ENCODE measurements around the gene LDB3.

Gene LDB3

DNA sequence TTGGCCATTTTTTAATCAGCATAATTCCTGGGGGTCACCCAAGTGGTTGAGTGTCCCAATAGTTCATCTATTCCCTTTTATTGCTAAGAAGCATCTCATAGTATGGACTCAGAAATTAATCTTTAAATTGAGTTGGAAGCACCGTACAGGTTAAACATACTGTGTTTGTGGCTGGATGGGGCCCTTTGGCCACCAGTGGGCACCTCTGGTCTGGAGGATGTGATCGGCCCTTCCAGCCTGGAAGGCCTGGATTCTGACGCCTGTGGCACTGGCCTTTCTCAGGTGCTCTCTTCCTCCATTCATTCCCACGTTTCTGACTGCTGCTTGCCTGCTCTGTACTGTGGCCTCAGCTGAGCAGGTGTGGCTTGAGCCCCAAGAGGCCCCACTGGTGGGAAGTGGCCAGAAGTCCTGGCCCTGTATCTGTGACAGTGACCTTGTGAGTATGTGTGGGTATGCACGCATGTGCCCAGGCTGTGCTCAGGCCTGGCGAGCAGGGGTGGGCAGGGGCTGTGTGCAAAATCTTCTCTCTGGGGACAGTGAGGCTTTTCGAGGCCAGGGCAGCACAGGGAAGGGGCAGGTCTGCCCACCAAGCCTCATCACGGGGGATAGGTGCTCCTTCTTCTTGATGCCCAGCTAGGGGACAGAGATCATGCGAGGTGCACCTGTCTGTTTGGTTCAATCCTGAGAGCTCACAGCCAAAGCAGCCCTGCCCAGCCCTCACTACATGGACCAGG, 30.1 kb downstream of the LDB3 start:
- no peak for DNase-seq (ENCODE audit: low read depth)
- TF ChIP-seq, protein P1, sequence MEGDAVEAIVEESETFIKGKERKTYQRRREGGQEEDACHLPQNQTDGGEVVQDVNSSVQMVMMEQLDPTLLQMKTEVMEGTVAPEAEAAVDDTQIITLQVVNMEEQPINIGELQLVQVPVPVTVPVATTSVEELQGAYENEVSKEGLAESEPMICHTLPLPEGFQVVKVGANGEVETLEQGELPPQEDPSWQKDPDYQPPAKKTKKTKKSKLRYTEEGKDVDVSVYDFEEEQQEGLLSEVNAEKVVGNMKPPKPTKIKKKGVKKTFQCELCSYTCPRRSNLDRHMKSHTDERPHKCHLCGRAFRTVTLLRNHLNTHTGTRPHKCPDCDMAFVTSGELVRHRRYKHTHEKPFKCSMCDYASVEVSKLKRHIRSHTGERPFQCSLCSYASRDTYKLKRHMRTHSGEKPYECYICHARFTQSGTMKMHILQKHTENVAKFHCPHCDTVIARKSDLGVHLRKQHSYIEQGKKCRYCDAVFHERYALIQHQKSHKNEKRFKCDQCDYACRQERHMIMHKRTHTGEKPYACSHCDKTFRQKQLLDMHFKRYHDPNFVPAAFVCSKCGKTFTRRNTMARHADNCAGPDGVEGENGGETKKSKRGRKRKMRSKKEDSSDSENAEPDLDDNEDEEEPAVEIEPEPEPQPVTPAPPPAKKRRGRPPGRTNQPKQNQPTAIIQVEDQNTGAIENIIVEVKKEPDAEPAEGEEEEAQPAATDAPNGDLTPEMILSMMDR (IDR thresholded peaks at IDR 0.05; ENCODE audit: insufficient read depth, low read depth, low read length, missing control alignments): no peak
- H3K4me3 ChIP-seq (ENCODE audit: low read length): no peak overlapping the region

DNA sequence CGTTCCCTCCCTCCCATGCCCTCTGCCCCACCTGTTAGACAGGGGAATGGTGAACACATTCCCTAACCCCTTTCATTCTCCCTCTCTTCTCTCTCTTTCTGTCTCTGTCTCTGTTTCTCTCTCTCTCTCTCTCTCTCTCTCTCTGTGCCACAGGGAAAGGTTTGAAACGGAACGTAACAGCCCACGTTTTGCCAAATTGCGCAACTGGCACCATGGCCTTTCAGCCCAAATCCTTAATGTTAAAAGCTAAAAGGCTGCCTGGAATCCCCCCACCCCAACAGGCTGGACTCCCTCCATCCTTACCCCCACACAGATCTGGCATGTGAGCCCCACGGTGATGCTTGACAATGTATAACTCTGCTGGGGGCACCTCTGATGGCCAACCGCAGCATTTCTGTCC, 30.8 kb downstream of the LDB3 start:
- TF ChIP-seq, protein P1 (IDR thresholded peaks at IDR 0.05; ENCODE audit: insufficient read depth, low read depth, low read length, missing control alignments): no peak
- no peak for DNase-seq (ENCODE audit: low read depth)
- H3K4me3 ChIP-seq (ENCODE audit: low read length): no peak overlapping the region

DNA sequence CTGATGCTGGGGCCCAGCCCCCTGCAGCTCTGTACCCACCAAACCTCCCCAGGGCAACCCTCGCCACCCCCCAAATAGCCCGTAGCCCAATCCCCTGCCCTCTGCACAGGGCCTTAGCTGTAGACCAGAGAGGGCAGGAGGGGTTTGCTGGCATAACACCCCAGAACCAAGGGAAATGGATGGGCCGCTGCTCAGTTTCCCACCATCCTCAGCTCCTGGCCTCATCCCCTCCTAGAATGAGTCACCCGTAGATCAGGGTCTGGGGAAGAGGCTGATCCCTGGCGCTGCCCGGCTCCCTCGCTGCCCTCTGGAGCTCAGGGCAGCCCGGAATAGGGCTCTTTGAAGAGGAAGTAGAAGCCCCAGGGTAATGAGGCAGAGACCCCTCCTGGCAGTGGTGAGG, 31.2 kb downstream of the LDB3 start:
- DNase-seq (ENCODE audit: low read depth): no peak
- TF ChIP-seq, protein P1 (IDR thresholded peaks at IDR 0.05; ENCODE audit: insufficient read depth, low read depth, low read length, missing control alignments): no peak
- H3K4me3 ChIP-seq (ENCODE audit: low read length): no peak overlapping the region

GRCh38 chr10:86699991-86700840, 31.9 kb downstream of the LDB3 start:
- DNase-seq (ENCODE audit: low read depth): no peak
- H3K4me3 ChIP-seq (ENCODE audit: low read length): no peak overlapping the region
- TF ChIP-seq, protein P1 (IDR thresholded peaks at IDR 0.05; ENCODE audit: insufficient read depth, low read depth, low read length, missing control alignments): no peak

DNA sequence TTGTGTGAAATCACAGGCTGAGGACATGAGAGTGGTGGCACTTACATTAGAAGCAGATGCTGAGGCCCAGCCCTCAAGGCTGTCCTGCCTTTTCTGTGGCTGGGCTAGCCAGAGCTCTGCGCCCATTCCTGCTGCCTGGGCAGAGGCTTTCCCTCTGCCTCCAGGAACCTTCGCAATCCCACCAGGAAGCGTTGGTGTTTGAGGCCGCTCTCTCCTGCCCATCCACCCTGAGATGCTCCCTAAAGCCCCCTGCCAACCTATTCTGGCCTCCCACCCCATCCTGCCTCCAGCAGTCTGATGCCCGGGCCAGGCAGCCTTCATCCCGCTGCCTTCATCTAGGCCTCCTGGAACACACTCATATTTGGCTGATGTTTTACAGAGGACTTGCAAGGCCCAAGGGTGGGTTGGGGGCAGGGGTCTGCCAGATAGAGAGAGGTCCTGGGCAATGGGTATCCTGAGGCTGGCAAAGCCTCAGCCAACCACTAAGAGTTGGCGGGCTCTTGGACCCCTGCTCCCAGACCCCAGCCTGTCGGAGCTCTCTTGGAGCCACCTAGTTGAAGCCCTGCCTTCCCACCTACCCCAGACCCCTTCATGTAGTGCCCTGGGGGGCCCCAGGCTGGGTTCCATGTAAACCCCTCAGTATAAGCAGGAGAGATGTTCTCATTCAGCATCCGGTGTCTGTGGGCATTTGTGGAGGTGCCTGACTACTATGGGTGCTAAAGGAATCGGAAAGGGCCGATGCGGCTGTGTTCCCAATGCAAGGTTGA, 32.7 kb downstream of the LDB3 start:
- no peak for DNase-seq (ENCODE audit: low read depth)
- H3K4me3 ChIP-seq (ENCODE audit: low read length): no peak overlapping the region
- TF ChIP-seq, protein P1 (IDR thresholded peaks at IDR 0.05; ENCODE audit: insufficient read depth, low read depth, low read length, missing control alignments): no peak

DNA sequence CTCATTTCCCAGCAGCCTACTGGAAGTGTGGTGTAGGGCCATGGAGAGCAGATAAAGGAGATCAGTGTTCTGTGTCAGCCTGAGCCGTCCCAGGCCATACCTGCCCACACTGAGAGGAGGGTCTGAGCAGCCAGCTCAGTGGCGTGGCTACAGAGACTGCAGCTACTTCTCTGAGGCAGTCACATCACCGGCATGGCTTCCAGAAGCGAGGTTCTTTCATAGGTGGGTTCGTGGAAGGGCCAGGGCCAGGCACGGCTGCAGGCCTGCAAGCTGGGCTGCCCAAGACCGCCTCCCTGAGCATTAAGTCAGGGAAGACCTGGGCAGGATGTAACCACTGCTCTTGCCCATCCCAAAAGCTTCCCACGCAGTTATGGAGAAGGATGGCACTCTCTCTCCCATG, 34.9 kb downstream of the LDB3 start:
- DNase-seq (ENCODE audit: low read depth): no peak

More for the DNA sequence above, 34.9 kb downstream of the LDB3 start:
- TF ChIP-seq, protein P1 (IDR thresholded peaks at IDR 0.05; ENCODE audit: insufficient read depth, low read depth, low read length, missing control alignments): no peak
- no peak overlapping the region for H3K4me3 ChIP-seq (ENCODE audit: low read length)
